GM23248 (cell line): ENCODE data around the gene IDH3A. TPM values are rescaled to one million over a fixed set of nuclear protein-coding genes. Genes with fewer than 3 reads are reported as not detected.
A peak's percentile ranks its signal among the peaks of the same experiment; 100 is the strongest.

Experiments used
- DNase-seq: peaks from one replicate; pipeline ENCODE4 v3.0.0-alpha.2; 2015
- H2AFZ ChIP-seq: fragments of 200-600 bp; sonication (generic); 2 replicates; pipeline ENCODE4 v1.6.1; 2016; ENCODE audit warnings: antibody characterized with exemption
- H3F3A ChIP-seq: fragments of 200-600 bp; sonication (generic); 2 replicates; pipeline ENCODE4 v1.6.1; 2016; ENCODE audit warnings: mild to moderate bottlenecking, antibody characterized with exemption, mixed run types; ENCODE audit not compliant: insufficient read depth
- H3K27ac ChIP-seq: fragments of 200-600 bp; sonication (generic); 2 replicates; pipeline ENCODE4 v1.5.1; 2016; ENCODE audit warnings: mild to moderate bottlenecking
- H3K27me3 ChIP-seq: fragments of 200-600 bp; sonication (generic); replicated peaks from 2 replicates; pipeline ENCODE4 v1.6.1; 2016; ENCODE audit warnings: mild to moderate bottlenecking; ENCODE audit not compliant: insufficient read depth
- H3K36me3 ChIP-seq: fragments of 200-600 bp; sonication (generic); 2 replicates; pipeline ENCODE4 v1.6.1; 2016; ENCODE audit warnings: low read depth, mild to moderate bottlenecking
- H3K4me1 ChIP-seq: fragments of 200-600 bp; sonication (generic); 2 replicates; pipeline ENCODE4 v1.6.1; 2016; ENCODE audit warnings: mild to moderate bottlenecking; ENCODE audit not compliant: insufficient read depth
- H3K4me2 ChIP-seq: fragments of 200-600 bp; sonication (generic); one replicate; pipeline ENCODE4 v1.6.1; 2016; ENCODE audit warnings: mild to moderate bottlenecking; ENCODE audit not compliant: unreplicated experiment
- H3K4me3 ChIP-seq: fragments of 200-600 bp; sonication (generic); 2 replicates; pipeline ENCODE4 v1.5.1; 2016; ENCODE audit warnings: mild to moderate bottlenecking
- H3K79me2 ChIP-seq: fragments of 200-600 bp; sonication (generic); 2 replicates; pipeline ENCODE4 v1.6.1; 2016; ENCODE audit warnings: mild to moderate bottlenecking; ENCODE audit not compliant: insufficient read depth
- H3K9ac ChIP-seq: fragments of 200-600 bp; sonication (generic); 2 replicates; pipeline ENCODE4 v1.6.1; 2016; ENCODE audit warnings: mild to moderate bottlenecking
- H3K9me2 ChIP-seq: fragments of 200-600 bp; sonication (generic); 2 replicates; pipeline ENCODE4 v1.6.1; 2016; ENCODE audit warnings: mixed run types, mild to moderate bottlenecking, moderate library complexity; ENCODE audit not compliant: insufficient read depth
- H3K9me3 ChIP-seq: fragments of 200-600 bp; sonication (generic); one replicate; pipeline ENCODE4 v1.6.1; 2017; ENCODE audit warnings: low read depth
- H4K20me1 ChIP-seq: fragments of 200-600 bp; sonication (generic); 2 replicates; pipeline ENCODE4 v1.6.0; 2016; ENCODE audit not compliant: insufficient read depth
- EZH2 ChIP-seq: fragments of 200-600 bp; sonication (generic); IDR thresholded peaks from 2 replicates; pipeline ENCODE4 v1.6.1; 2018; ENCODE audit warnings: antibody characterized with exemption, mild to moderate bottlenecking; ENCODE audit not compliant: insufficient read depth, poor library complexity, severe bottlenecking
- EZH2phosphoT487 ChIP-seq: fragments of 200-600 bp; sonication (generic); IDR thresholded peaks from 2 replicates; pipeline ENCODE4 v1.6.1; 2018; ENCODE audit warnings: antibody characterized with exemption, moderate library complexity, mild to moderate bottlenecking, low read depth; ENCODE audit not compliant: insufficient read depth
- WGBS, 2 experiments: methylation state at CpG; one replicate each; pipeline ENCODE4 v1.1.6; 2015 to 2017; ENCODE audit warnings: low lambda C conversion rate in 2 of 2, low coverage in 1 of 2; ENCODE audit errors: missing lambda C conversion rate in 2 of 2; 5-methylcytosine and 5-hydroxymethylcytosine counted together
- in situ Hi-C: fragments of 300-500 bp; cut with MboI; formaldehyde crosslinking; loops from 2 replicates; pipeline ENCODE4 v1.15.0; 2020
- polyA plus RNA-seq: library from polyadenylated mRNA; unstranded; fragments of >200 nt; fragmentation: Nextera tagmentation; extraction: Ambion mirVana; gene quantifications from 2 replicates; pipeline ENCODE4 v1.2.1, GENCODE V29; 2016
- total RNA-seq: library from RNA; depleted of rRNA; stranded (reverse); fragments of >200 nt; shearing (Covaris generic); gene quantifications from 2 replicates; pipeline ENCODE4 v1.2.3, GENCODE V29; 2014

The IDH3A gene
- total and polyA plus RNA-seq, 2 experiments from 2014 or later = 47.1 to 50.3 TPM

- no peaks in the 10 kb centered on the region for H3K4me1 ChIP-seq
- H3K4me2 ChIP-seq = no peak overlapping the region
- no peaks in the 10 kb centered on the region for H3F3A ChIP-seq
- H3K9ac ChIP-seq = no peak overlapping the region
- DNase-seq = no peak
- no peak overlapping the region for H2AFZ ChIP-seq
- no peaks in the 10 kb centered on the region for H4K20me1 ChIP-seq
- TF ChIP-seq EZH2phosphoT487 (no peak), EZH2 (no peak)
- H3K9me2 ChIP-seq = no peaks in the 10 kb centered on the region
- H3K9me3 ChIP-seq = no peaks in the 10 kb centered on the region
- no peaks in the 10 kb centered on the region for H3K27me3 ChIP-seq
- no peak overlapping the region for H3K27ac ChIP-seq
- 56 to 62% methylated on average over 3 of the region's 3 CpGs for WGBS, 2 experiments
- H3K4me3 ChIP-seq = no peak overlapping the region
- in situ Hi-C loops = no loop called here
- H3K79me2 ChIP-seq = no peaks in the 10 kb centered on the region
- H3K36me3 ChIP-seq = no peaks in the 10 kb centered on the region
Observed at GRCh38 chr15:78125267-78125666, 23.9 kb upstream of the IDH3A start.

- H4K20me1 ChIP-seq = no peaks in the 10 kb centered on the region
- 92 to 95% methylated on average over 2 of the region's 2 CpGs for WGBS, 2 experiments
- no peaks in the 10 kb centered on the region for H3F3A ChIP-seq
- no peak overlapping the region for H3K4me3 ChIP-seq
- H3K27ac ChIP-seq = no peak overlapping the region
- no peak for DNase-seq
- no peaks in the 10 kb centered on the region for H3K9me3 ChIP-seq
- TF ChIP-seq EZH2phosphoT487 (no peak), EZH2 (no peak)
- H3K79me2 ChIP-seq = no peaks in the 10 kb centered on the region
- H3K4me1 ChIP-seq = peaks cover 3% of the 10 kb centered on the region; the same call in 1 of the 2 replicates
- H3K27me3 ChIP-seq = no peaks in the 10 kb centered on the region
- H3K36me3 ChIP-seq = no peaks in the 10 kb centered on the region
- H2AFZ ChIP-seq = no peak overlapping the region
- H3K9ac ChIP-seq = no peak overlapping the region
- H3K9me2 ChIP-seq = no peaks in the 10 kb centered on the region
- no peak overlapping the region for H3K4me2 ChIP-seq
- in situ Hi-C loops = no loop called here
Observed at GRCh38 chr15:78127882-78128281, 21.3 kb upstream of the IDH3A start.

GRCh38 chr15:78129077-78129750, 19.9 kb upstream of the IDH3A start:
- H3F3A ChIP-seq = no peaks in the 10 kb centered on the region
- H3K9me3 ChIP-seq = no peaks in the 10 kb centered on the region
- in situ Hi-C loops = no loop called here
- TF ChIP-seq EZH2phosphoT487 (no peak), EZH2 (no peak)
- H3K9me2 ChIP-seq = no peaks in the 10 kb centered on the region
- H4K20me1 ChIP-seq = no peaks in the 10 kb centered on the region
- peak; percentile 34 for DNase-seq
- H3K4me2 ChIP-seq = no peak overlapping the region
- no peak overlapping the region for H3K4me3 ChIP-seq
- H3K27ac ChIP-seq = no peak overlapping the region
- no peaks in the 10 kb centered on the region for H3K36me3 ChIP-seq
- 63 to 69% methylated on average over 8 of the region's 8 CpGs for WGBS, 2 experiments
- H3K79me2 ChIP-seq = no peaks in the 10 kb centered on the region
- H3K27me3 ChIP-seq = no peaks in the 10 kb centered on the region
- no peak overlapping the region for H2AFZ ChIP-seq
- peaks cover 3% of the 10 kb centered on the region; the same call in 1 of the 2 replicates for H3K4me1 ChIP-seq
- H3K9ac ChIP-seq = no peak overlapping the region

GRCh38 chr15:78129751-78130287, 19.3 kb upstream of the IDH3A start:
- Histone ChIP-seq H3K79me2 (no peaks in the 10 kb centered on the region), H3K9me3 (no peaks in the 10 kb centered on the region), H3K4me3 (no peak overlapping the region), H3K4me1 (peaks cover 3% of the 10 kb centered on the region; the same call in 1 of the 2 replicates), H2AFZ (no peak overlapping the region), H3K9me2 (no peaks in the 10 kb centered on the region), H4K20me1 (no peaks in the 10 kb centered on the region), H3K4me2 (no peak overlapping the region), H3K9ac (no peak overlapping the region), H3K36me3 (no peaks in the 10 kb centered on the region), H3K27me3 (no peaks in the 10 kb centered on the region), H3K27ac (no peak overlapping the region), H3F3A (no peaks in the 10 kb centered on the region)
- no peak for DNase-seq
- 90 to 99% methylated on average over 5 of the region's 5 CpGs for WGBS, 2 experiments
- in situ Hi-C loops = no loop called here
- TF ChIP-seq EZH2phosphoT487 (no peak), EZH2 (no peak)
